D721Med (cell line): ENCODE measurements around the gene TNIP3.
A peak's percentile ranks its signal among the peaks of the same experiment; 100 is the strongest.

Experiments
- DNase-seq: peaks from one replicate; pipeline ENCODE4 v3.0.0; 2011; ENCODE audit warnings: low spot score; ENCODE audit not compliant: insufficient read length
- FAIRE-seq: peaks from 2 replicates; lab custom pipeline; 2011; peaks lifted over from hg19 to GRCh38; lab: Jason Lieb, UNC
- CTCF ChIP-seq: IDR thresholded peaks from 2 replicates; pipeline ENCODE4 v1.5.1; 2012; ENCODE audit warnings: mild to moderate bottlenecking, control low read depth; ENCODE audit not compliant: insufficient read depth; ENCODE audit errors: missing control alignments

Gene TNIP3

GRCh38 chr4:121199742-121200561, 35.8 kb upstream of the TNIP3 start:
- FAIRE-seq (no peak), DNase-seq (no peak)
- TF ChIP-seq CTCF: no peak

GRCh38 chr4:121198251-121198650, 34.1 kb upstream of the TNIP3 start:
- DNase-seq: no peak
- no peak for FAIRE-seq

GRCh38 chr4:121195649-121196048, 31.5 kb upstream of the TNIP3 start:
- peak; percentile 11 for FAIRE-seq
- no peak for TF ChIP-seq CTCF
- DNase-seq: no peak

More at GRCh38 chr4:121198251-121198650, 34.1 kb upstream of the TNIP3 start:
- no peak for TF ChIP-seq CTCF

- DNase-seq (no peak), FAIRE-seq (peak; percentile 83)
- peak; percentile 82 for TF ChIP-seq CTCF
Measured at GRCh38 chr4:121192480-121192879, 28.4 kb upstream of the TNIP3 start.

- no peak for TF ChIP-seq CTCF
- no peak for FAIRE-seq
- DNase-seq: no peak
Measured at GRCh38 chr4:121192013-121192412, 27.9 kb upstream of the TNIP3 start.

GRCh38 chr4:121191361-121191760, 27.2 kb upstream of the TNIP3 start:
- no peak for TF ChIP-seq CTCF
- no peak for FAIRE-seq
- DNase-seq: no peak

- no peak for FAIRE-seq
Measured at GRCh38 chr4:121190389-121190788, 26.3 kb upstream of the TNIP3 start.

More at GRCh38 chr4:121190389-121190788, 26.3 kb upstream of the TNIP3 start:
- DNase-seq: no peak
- TF ChIP-seq CTCF: no peak
